ENCODE data around the gene ABCA4. TPM values are rescaled to one million over a fixed set of nuclear protein-coding genes. Genes with fewer than 3 reads are reported as not detected.

Gene ABCA4
- total RNA-seq, 2 donors from 2014 or later: 2.0 to 3.7 TPM

DNA sequence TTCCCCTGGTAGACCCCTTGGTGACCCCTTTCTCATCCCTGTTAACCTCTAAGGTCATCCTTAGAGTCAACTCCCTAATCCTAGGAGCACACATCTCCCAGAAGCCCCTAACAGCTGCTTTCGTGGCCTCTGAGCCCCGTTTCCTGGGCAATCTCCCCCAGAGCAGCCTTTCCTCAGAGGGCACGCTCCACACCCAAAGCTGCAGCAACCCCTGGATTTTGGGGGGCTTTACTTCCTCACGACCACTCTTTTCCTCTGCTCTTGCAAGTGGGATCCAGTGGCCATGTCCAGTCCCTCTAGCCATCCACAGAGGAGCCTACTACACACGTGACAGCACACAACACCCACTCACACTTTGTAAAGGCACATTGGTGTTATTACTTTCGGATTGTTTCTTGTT is 13.8 kb downstream of the ABCA4 start:
- Histone ChIP-seq H3K4me1 (ENCODE audit: control insufficient read depth in 1 of 2, low read depth in 2 of 2) (no peaks in the 10 kb centered on the region), H3K36me3 (no peaks in the 10 kb centered on the region), H3K9me3 (no peaks in the 10 kb centered on the region), H3K27ac (no peak overlapping the region), H3K27me3 (replicated peaks; ENCODE audit: insufficient read depth) (no peaks in the 10 kb centered on the region), H3K4me3 (no peak overlapping the region)
- ATAC-seq (ENCODE audit: insufficient number of reproducible peaks, low FRiP score, low read depth): no peak
- TF ChIP-seq, protein P1, sequence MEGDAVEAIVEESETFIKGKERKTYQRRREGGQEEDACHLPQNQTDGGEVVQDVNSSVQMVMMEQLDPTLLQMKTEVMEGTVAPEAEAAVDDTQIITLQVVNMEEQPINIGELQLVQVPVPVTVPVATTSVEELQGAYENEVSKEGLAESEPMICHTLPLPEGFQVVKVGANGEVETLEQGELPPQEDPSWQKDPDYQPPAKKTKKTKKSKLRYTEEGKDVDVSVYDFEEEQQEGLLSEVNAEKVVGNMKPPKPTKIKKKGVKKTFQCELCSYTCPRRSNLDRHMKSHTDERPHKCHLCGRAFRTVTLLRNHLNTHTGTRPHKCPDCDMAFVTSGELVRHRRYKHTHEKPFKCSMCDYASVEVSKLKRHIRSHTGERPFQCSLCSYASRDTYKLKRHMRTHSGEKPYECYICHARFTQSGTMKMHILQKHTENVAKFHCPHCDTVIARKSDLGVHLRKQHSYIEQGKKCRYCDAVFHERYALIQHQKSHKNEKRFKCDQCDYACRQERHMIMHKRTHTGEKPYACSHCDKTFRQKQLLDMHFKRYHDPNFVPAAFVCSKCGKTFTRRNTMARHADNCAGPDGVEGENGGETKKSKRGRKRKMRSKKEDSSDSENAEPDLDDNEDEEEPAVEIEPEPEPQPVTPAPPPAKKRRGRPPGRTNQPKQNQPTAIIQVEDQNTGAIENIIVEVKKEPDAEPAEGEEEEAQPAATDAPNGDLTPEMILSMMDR (IDR thresholded peaks at IDR 0.05): no peak
- no peak for DNase-seq (ENCODE audit: low spot score)

DNA sequence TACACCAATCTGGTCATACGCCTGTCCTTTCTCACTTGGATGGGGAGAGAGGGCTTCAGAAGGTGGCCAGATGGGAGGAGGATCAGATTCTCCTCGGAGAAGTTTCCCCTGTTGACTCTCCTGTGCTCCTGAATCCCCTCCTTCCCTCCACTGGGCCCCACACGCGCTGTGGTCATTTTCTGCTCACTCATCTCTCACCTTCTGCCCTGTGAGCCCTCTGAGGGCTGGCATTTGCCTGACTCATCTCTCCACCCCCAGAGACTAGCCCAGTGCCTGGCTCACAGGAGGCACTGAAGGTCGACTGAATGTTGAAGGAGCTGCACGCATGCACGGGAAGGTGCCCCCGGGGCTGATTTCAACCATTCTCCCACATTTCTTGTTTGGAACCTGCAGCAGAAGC is 14.2 kb downstream of the ABCA4 start:
- no peak overlapping the region for H3K27ac ChIP-seq
- no peaks in the 10 kb centered on the region for H3K9me3 ChIP-seq
- TF ChIP-seq, protein P1 (IDR thresholded peaks at IDR 0.05): no peak
- H3K4me3 ChIP-seq: no peak overlapping the region
- no peak for ATAC-seq (ENCODE audit: insufficient number of reproducible peaks, low FRiP score, low read depth)
- no peaks in the 10 kb centered on the region for H3K36me3 ChIP-seq
- no peak for DNase-seq (ENCODE audit: low spot score)
- no peaks in the 10 kb centered on the region for H3K4me1 ChIP-seq (ENCODE audit: control insufficient read depth in 1 of 2, low read depth in 2 of 2)
- H3K27me3 ChIP-seq (replicated peaks; ENCODE audit: insufficient read depth): no peaks in the 10 kb centered on the region

DNA sequence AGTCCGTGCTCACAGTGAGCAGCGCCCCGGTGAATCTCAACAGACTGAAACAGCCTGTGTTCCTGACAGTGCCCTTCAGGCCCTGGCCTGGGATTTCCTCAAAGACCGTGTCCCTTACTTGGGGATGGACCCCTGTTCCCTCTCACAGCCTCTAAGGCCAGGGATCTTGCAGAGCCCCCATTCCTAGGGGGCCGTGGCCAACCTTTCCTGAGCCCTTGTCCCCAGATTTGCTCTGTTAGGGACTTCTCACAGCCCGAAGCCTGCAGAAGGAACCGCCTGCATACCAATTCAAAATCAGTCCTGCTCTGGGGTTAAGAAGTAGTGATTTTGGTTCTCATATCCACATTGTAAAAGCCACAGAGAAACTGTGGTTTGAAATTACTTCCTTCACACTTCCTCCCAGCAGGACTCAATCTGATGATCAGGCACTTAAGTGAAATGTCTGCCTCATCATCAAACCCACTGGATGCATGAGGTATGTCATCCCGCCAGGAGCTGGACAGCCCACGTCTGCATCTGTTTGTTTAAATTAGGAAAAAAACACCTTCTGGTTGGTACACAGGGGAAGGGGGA is 14.9 kb downstream of the ABCA4 start:
- Histone ChIP-seq H3K27me3 (replicated peaks; ENCODE audit: insufficient read depth) (no peaks in the 10 kb centered on the region), H3K36me3 (no peaks in the 10 kb centered on the region), H3K4me1 (ENCODE audit: control insufficient read depth in 1 of 2, low read depth in 2 of 2) (no peaks in the 10 kb centered on the region), H3K9me3 (no peaks in the 10 kb centered on the region), H3K4me3 (no peak overlapping the region), H3K27ac (no peak overlapping the region)
- ATAC-seq (ENCODE audit: insufficient number of reproducible peaks, low FRiP score, low read depth) (no peak), DNase-seq (ENCODE audit: low spot score) (no peak)
- TF ChIP-seq, protein P1 (IDR thresholded peaks at IDR 0.05): no peak

DNA sequence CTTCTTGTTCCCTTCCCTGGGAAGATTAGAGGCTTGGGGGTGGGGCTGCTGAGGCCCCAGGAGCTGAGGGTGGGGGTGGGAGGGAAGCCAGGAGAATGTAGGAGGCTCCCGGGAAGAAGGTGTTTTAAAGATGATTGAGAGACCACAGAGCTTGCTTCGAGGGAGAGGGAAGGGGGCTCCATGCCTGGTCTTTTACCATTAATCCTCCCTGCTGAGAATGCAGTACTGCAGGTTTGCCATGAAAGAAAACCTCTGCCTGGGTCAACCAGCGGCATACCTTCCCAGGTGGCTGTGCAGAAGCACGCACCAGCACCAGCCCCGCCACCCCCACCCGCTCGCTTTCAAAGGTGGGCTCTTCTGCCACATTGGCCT is 15.4 kb downstream of the ABCA4 start:
- Histone ChIP-seq H3K27ac (no peak overlapping the region), H3K9me3 (no peaks in the 10 kb centered on the region), H3K36me3 (no peaks in the 10 kb centered on the region), H3K4me3 (no peak overlapping the region), H3K4me1 (ENCODE audit: control insufficient read depth in 1 of 2, low read depth in 2 of 2) (no peaks in the 10 kb centered on the region), H3K27me3 (replicated peaks; ENCODE audit: insufficient read depth) (no peaks in the 10 kb centered on the region)
- DNase-seq (ENCODE audit: low spot score): no peak
- no peak for ATAC-seq (ENCODE audit: insufficient number of reproducible peaks, low FRiP score, low read depth)
- TF ChIP-seq, protein P1 (IDR thresholded peaks at IDR 0.05): no peak

DNA sequence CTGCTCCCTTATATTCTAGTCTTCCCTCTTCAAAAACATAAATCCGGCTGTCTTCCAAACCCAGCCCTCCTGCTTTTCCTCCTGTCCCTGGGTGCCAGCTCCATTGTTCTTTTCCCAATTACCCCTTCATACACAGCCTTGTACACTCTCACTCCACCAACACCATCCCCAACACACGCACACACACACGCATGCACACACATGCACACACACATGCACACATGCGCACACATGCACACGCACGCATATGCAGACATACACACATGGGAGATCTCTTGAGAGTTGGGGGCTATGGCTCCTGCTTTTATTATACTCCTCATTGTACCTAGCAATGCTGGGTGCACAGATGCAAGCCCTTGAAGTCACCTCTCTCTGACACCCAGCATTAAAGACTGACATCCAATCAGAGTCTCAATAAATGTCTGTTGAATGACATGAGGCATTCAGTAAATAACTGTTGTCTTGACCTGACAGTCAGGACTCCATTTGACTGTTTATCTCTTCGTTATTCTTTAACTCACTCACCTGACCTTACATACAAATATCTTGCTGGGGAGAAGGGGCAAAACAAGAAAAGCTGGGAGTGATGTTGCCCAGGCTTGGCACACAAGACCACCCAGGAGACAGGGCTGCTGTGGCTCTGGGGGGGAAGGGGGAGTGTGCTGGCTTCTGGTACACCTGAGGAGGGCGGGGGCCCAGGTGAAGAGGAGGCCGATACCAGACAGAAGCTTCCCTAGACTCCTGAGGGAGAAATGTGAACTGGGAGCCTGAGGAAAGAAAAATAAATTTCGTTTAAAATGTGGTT is 16.0 kb downstream of the ABCA4 start:
- DNase-seq (ENCODE audit: low spot score) (no peak), ATAC-seq (ENCODE audit: insufficient number of reproducible peaks, low FRiP score, low read depth) (no peak)
- H3K36me3 ChIP-seq: no peaks in the 10 kb centered on the region
- H3K4me3 ChIP-seq: no peak overlapping the region
- H3K4me1 ChIP-seq (ENCODE audit: control insufficient read depth in 1 of 2, low read depth in 2 of 2): no peaks in the 10 kb centered on the region
- no peaks in the 10 kb centered on the region for H3K9me3 ChIP-seq
- H3K27me3 ChIP-seq (replicated peaks; ENCODE audit: insufficient read depth): no peaks in the 10 kb centered on the region
- TF ChIP-seq, protein P1 (IDR thresholded peaks at IDR 0.05): no peak
- no peak overlapping the region for H3K27ac ChIP-seq

All from thoracic aorta (tissue), 2 donors.